Endometrial microvascular endothelial cells (primary cell): ENCODE data around the gene LRIG1. TPM values are rescaled to one million over a fixed set of nuclear protein-coding genes. Genes with fewer than 3 reads are reported as not detected.

Experiments
- in situ Hi-C: cut with HindIII; loops from 2 replicates; pipeline ENCODE4 v1.10.0; 2017; ENCODE audit warnings: low sequenced_read_pairs, low pct_unique_long_range_greater_than_20kb; ENCODE audit errors: inconsistent ontology term
- total RNA-seq: library from RNA; depleted of rRNA; stranded (reverse); fragments of >200 nt; gene quantifications from one replicate; pipeline ENCODE4 v1.2.3, GENCODE V29; 2015; ENCODE audit errors: inconsistent ontology term

Gene LRIG1
- 8.3 TPM for total RNA-seq

DNA sequence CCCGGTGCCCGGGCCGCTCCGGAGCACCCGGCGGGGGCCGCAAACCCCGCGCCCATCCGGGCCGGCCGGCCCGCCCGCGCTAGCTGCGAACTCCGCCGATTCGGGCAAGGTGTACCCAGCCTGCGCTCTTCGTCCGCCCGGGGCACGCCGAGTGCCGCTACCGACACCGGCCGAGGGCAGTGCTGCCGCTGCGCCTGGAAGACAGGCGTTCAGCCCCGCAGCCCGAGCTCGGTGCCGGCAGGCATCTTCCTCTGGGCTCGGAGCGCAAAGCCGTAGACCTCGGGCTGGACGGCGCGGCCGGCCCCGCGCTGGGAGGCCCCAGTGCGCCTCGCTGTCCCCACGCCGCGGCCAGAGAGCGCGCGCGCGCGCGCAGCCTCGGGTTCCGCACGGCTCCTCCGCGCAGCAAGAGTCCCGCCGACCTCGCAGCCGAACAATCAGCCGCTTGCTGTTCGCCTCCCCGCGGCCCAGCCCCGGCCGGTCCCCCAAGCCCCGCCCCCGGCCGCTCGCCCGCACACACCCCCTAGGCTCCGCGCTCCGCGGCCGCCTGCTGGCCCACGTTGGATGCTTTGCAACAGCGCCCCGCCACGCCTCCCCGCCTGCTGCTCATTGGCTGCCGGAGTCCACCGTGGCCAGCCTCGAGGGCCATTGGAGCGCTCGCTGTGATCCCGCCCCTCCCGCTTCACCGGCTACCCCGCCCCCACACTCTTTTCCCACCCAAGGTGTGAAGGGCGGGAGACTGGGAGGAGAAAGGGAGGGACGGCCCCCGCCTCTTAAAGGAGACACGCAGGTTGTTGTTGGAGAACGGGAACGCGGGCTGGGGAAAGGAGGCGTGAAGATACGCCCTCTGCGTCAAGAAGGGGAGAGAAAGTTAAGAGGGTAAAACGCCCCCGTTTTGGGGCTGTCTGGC, at the start of gene LRIG1:
Gene LRIG1 (minus strand): TSS at position 447 of the 907 bp plus-strand sequence. CDS start 615 bp downstream, outside the sequence.
- in situ Hi-C loops = no loop called here

DNA sequence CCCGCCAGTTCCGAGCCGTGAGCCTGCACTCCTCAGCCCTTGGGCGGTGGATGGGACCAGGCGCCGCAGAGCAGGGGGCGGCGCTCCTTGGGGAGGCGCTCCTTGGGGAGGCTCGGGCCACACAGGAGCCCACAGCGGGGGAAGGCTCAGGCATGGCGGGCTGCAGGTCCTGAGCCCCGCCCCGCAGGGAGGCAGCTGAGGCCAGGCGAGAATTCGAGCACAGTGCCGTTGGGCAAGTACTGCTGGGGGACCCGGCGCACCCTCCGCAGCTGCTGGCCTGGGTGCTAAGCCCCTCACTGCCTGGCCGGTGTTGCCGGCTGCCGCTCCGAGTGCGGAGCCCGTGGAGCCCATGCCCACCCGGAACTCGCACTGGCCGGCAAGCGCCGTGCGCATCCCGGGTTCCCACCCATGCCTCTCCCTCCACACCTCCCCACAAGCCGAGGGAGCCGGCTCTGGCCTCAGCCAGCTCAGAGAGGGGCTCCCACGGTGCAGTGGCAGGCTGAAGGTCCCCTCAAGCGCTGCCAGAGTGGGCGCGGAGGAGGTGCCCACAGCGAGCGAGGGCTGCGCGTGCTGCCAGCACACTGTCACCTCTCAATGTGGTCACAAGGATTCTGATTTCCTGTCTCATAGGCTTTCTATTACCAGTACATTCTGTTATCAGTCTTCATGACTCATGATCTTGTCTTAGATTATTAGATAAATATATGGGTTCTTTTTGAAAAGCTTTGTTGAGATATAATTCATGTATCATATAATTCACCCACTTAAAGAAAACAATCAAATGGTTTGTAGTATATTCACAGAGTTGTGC, 44.0 kb upstream of the LRIG1 start:
- in situ Hi-C loops = no loop called here

DNA sequence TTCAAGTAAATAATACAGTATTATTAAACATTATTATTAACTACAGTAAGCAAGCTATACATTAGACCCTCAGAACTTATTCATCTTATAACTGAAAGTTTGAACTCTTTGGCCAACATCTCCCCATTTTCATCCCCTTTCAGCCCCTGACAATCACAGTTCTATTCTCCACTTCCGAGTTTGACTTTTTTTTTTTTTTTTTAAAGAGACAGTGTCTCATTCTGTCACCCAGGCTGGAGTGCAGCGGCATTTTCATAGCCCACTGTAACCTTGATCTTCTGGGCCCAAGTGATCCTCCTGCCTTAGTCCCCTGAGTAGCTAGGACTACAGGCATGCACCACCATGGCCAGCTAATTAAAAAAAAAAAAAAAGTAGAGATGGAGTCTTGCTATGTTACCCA, 41.3 kb upstream of the LRIG1 start:
- in situ Hi-C loops = no loop called here

DNA sequence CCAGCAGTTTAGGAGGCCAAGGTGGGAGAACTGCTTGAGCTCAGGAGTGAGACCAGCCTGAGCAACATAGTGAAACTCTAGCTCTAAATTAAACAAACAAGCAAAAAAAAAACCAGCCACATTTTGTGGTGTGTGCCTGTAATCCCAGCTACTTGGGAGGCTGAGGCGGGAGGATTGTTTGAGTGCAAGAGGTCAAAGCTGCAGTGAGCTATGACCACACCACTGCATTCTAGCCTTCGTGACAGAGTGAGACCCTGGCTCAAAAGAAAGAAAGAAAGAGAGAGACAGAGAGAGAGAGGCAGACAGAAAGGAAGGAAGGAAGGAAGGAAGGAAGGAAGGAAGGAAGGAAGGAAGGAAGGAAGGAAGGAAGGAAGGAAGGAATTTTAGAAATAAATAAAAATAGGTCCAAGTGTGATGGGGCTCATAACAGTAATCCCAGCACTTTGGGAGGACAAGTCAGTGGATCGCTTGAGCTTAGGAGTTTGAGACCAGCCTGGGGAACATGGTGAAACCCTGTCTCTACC, 38.7 kb upstream of the LRIG1 start:
- in situ Hi-C loops = no loop called here

DNA sequence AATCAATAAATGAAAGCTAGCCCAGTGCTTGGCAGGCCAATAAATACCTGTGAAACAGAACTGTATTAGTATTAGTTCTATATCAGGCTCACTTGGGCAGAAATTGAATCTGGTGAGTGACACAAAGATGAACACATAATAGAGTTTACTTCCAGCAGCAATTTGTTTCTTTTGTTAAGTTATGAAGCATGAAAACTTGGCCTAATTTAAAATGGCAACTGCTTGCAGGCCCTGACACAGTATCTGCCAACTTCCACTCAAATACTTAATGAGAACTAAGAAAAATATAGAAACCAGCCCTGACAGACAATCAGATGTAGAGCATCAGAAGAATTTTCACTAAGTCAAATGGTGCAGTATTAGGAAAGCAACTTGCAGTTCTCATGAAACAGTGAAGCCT, 37.6 kb upstream of the LRIG1 start:
- in situ Hi-C loops = no loop called here

GRCh38 chr3:66537735-66538134, 36.9 kb upstream of the LRIG1 start:
- in situ Hi-C loops = no loop called here

GRCh38 chr3:66536791-66537190, 36.0 kb upstream of the LRIG1 start:
- in situ Hi-C loops = no loop called here

- in situ Hi-C loops = no loop called here
These were observed 33.6 kb upstream of the LRIG1 start for GRCh38 chr3:66534304-66534845.

DNA sequence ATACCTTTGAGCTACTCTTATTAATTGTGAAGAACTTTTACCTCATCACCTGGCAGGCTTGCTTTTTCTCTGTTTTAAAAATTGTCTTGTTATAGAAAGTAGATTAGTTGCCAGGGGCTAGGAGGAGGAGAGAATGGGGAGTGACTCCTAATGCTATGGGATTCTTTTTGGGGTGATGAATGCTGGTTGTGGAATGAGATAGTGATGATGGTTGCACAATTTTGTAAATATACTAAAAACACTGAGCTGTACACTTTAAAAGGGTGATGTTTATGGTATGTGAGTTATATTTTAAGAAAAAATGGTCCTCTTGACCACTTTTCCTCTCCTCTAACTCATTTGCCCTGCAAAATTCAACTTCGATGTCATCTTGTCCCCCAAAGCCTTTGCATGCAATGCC, 31.8 kb upstream of the LRIG1 start:
- in situ Hi-C loops = no loop called here

DNA sequence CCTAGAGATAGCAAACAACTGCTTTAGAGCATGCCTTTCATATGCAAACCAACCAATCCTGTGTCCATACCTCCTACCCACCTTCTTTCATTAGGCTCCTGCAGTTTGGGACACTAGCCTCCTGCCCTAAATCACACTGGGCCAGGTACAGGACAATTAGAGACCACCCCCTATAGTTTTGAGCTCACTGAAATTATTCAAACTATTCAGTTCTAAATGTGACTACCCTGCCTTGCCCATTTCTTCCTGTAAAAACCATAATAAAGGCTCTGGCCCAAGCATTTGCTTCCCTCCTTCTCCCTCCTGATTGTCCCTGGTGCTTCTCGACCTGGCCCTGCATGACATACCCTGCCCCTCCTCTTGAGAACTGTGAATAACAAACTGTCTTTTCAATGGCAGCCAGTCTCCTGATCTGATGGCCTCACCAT, 31.4 kb upstream of the LRIG1 start:
- in situ Hi-C loops = no loop called here

GRCh38 chr3:66531256-66531655, 30.4 kb upstream of the LRIG1 start:
- in situ Hi-C loops = no loop called here

- in situ Hi-C loops = no loop called here
These were observed 26.4 kb upstream of the LRIG1 start for GRCh38 chr3:66527246-66527645.

DNA sequence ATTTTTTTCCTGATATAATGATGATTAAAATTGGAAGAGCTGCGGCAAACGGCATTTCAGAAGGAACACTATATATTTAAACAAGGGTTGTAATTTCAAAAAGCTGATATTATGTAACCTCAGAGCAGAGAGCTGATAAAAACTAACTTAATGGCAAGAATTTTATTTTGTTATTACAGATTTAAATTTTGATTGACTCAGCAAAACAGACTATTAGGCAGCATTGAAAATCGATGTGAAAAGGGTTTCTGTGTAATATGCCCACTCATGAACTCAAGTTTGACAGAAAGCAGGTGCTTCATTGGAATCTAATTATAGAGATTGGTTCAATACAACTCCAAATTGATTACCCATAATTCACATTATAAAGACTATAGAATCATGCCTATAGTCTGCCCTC, 24.9 kb upstream of the LRIG1 start:
- in situ Hi-C loops = no loop called here

GRCh38 chr3:66520724-66521123, 19.9 kb upstream of the LRIG1 start:
- in situ Hi-C loops = no loop called here

DNA sequence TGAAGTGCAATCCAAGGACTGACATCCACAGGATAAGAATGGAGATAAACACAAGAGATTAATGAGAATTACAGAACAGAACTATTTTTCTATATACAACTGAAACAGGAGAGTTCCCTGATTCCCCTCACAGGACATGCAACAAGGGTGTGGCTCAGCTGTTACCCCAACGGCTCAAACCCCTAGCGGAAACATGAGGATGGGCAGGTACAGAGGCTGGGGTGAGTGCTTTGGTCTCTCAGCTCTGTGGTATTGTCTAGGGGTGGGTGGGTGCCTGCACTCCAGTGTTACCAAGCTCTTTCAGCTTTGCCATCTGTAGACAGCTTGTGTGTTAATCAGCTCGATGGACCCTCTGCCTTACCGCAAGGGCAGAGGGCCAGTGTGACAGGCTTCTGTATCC, 17.8 kb upstream of the LRIG1 start:
- in situ Hi-C loops = no loop called here

DNA sequence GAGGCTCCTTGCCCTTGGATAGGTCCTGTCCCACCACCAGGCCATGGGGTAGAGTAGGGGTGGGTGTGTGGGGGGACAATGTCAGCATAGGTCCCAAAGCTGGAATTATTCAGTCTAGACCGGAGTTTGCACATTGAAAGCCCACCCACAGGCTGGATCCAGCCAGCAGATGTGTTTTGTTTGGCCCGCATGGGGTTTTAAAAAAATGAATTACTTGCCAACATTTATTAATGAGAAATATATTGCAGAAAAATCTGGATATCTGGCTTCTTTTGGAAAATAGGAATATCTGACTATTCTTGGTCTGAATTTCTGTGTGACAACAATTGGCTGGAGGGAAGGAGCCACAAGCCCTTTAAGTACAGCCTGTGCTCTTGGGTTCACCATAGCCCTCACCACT, 17.3 kb upstream of the LRIG1 start:
- in situ Hi-C loops = no loop called here

GRCh38 chr3:66517241-66517640, 16.4 kb upstream of the LRIG1 start:
- in situ Hi-C loops = no loop called here

DNA sequence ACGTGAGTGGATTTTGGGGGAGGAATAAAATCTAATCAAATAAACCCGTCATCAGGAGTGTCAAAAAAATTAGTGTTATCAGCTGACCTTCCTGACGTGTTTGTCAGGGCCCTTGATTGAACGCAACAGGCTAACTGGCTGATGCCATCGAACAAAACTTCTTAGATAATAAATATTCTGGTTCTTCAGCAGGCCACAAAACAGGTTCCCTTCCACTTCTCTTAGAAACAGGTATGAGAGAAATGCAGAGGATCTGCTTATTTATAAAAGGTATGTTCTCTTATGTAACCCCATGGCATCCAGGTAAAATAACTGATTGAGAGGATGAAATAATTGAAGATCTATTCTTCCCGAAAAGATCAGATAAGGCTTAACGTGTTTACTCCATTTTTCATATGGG, 7.6 kb upstream of the LRIG1 start:
- in situ Hi-C loops = no loop called here

DNA sequence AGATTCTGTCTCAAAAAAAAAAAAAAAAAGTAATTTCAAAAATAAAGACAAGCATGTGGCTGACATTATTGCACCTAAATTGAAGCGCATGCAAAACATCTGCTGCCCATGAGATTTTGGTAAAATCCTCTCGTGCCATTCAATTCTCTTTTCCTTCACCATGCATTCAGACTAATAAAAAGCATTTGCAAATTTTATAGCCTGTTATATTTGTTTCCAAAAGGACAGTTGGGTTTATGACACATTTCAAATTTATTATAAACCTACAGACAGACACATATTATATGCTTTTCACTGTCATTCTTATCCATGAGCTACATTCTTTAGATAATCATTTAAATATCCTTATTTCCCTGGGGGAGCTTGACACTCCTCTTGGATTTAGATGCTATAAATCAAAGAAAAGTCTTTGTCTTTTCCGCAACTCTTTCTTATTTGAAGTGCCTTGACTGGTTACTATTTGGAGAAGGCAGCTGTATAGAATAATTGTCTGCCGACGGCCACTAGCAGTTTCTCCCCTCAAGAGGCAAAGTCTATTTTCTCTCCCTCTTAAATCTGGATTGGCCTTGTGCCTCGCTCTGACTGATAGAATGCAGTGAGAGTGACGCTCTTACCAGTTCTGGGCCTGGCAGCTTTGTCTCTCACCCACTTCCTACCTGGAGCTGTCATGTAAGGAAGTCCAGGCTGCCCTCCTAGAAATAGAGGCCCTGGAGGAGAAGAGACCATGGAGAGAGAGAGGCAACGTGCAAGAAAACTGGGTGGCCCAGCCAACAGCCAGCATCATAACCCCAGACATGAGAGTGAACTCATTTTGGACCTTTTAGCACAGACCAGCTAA, 6.8 kb upstream of the LRIG1 start:
- in situ Hi-C loops = no loop called here
